NCI-H2196 (cell line): ENCODE measurements around the gene NDUFB8.

Source experiments
- DNase-seq: peaks from one replicate; lab custom pipeline; 2025; ENCODE audit not compliant: unreplicated experiment; lab: John Stamatoyannopoulos, UW

Gene NDUFB8

DNA sequence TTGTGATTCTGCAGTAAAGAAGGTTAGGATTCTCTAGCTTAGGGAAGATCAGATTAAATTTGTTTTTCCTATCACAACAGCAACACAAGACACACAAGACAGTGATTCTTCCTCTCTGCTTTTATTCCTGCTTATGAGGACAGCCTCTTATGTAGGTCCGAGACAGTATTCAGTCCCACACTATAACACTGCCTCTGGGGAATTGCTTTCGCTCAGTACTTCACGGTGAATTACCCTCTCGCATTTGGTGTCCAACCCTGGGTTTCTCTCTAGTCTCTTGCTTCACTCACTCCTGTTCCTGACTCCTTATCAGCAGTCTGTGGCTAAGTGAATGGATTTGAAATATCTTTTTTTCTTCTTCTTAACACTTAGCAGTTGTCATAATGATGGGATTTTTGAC lies 7.8 kb upstream of the NDUFB8 start:
- no peak for DNase-seq

DNA sequence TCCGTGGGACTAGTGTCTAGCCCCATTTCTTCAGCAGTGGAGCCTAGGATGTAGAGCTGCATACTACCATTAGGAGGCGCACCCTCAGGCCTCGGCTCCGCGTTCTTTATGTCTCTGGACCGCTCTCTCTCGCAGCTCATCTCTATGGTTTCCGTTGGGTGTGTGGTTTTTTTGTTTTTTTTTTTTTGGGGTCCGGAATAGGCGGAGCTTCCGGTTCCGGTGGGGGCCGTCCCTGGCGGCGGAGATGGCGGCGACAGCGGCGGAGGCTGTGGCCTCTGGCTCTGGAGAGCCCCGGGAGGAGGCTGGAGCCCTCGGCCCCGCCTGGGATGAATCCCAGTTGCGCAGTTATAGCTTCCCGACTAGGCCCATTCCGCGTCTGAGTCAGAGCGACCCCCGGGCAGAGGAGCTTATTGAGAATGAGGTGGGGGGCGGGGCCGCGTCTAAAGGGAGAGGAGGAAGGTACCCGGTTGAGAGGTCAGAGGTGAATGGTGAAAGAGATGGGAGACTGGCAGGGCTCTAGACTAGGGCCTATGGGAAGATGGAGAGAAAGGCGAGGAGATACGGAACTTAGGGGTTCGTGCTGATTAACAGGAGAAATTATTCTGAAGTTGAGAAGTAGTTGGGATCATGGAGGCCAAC lies 6.2 kb upstream of the NDUFB8 start, which contains the start of gene HIF1AN:
HIF1AN (plus strand) TSS at position 229 of the 639 bp plus-strand sequence; CDS start at position 245, 16 bp downstream.
- peak; percentile 81 for DNase-seq

DNA sequence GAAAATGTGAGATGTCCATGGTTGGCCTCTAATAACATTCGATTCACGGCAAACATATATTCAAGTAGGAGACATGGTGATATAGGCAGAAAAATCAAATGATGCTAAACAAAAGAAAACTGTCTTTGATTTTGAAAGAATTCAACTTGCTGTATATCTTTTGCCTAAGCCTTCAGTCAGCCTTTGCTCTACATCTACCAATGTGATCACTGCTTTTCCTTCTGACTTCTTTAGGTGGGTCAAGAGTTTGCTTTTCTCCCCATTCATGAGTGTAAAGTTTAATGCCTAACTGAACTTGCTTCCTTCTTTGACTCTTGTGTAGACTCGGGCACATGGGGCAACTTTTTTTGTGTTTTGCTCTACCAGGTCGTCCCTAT lies 5.7 kb upstream of the NDUFB8 start:
- no peak for DNase-seq

DNA sequence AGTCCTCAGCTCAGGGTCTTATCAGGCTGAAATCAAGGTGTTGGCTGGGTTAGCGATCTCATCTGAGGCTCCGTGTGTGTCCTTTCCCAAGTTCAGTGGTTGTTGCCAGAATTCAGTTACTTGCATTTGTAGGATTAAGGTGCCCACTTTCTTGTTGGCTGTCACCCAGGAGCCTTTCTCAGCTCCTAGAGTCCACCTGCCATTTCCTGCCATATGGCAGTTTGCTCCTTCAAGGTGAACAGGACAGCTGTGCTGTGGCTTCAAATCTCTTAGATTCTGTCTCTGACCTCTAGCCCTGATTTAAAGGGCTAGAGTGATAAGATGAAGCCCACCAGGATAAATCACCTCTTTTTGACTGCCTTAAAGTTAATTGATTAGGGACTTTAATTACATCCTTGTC lies 5.1 kb upstream of the NDUFB8 start:
- no peak for DNase-seq

DNA sequence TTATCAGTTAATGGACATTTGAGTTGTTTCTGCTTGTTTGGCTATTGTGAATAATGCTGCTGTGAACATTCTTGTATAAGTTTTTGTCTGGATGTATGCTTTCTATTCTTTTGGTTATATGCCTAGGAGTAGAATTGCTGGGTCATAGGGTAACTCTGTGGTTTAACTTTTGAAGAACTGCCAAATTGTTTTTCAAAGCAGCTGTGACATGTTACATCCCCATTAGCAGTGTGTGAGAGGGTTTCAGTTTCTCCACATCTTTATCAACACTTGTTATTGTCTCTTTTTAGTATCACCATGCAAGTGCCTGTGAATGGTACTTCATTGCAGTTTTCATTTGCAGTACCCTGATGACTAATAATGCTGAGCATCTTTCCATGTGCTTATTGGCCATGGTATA lies 2.1 kb upstream of the NDUFB8 start:
- no peak for DNase-seq

DNA sequence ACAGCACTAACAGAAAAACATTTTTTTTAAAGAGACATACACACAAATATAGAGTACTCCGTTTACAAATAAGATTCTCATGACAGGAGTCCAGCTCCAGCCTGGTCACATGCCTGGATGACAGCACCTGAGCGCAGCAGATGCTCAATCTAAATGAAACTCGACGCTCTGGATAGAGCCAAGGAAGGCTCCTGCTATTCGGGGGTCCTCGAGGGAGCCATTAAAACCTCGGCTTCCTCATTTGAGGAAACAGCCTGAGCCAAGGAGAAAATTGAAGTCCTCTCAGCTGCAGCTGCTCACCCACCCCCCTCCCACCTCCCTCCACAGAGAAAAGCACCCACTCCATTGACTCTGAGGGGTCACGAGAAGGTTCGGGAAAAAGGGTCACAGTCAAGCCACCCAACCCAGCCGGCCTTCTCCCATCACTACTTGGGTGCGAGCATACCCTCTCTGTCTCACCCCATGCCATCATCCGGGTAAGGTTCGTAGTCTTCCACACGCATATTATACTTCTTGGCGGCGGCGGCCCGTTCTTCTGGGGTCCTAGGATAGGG lies 673 bp downstream of the NDUFB8 start:
- no peak for DNase-seq

DNA sequence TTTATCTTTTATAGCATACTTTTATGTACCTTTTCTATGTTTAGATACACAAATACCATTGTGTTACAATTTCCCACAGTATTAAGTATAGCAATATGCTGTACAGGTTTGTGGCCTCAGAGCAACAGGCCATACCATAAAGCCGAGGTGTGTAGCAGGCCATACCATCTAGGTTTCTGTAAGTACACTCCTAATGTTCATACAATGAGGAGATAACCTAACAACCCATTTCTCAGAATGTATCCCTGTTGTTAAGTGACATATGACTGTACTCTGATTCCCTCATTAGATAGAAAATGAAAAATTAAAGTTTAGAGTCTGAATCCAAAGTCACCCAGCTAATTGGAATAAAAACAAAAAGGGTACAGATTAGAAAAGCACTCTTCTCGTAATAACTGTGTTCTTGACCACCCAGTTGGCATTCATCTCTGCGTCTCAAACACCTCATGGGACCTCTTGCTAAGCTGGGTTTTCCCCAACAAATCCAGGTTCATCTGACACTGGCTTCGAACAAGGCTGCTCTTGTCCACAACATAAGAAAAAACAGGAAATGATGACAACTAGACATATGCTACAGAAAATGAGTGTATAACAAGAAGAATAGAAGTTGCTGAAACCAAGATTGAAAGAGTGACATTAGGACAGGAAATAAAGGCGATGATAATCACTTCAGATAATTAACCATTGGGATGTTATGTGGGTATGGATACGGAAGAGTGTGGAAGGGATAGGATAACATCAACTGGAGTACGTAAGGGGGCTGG lies 1.4 kb downstream of the NDUFB8 start:
- DNase-seq: no peak

DNA sequence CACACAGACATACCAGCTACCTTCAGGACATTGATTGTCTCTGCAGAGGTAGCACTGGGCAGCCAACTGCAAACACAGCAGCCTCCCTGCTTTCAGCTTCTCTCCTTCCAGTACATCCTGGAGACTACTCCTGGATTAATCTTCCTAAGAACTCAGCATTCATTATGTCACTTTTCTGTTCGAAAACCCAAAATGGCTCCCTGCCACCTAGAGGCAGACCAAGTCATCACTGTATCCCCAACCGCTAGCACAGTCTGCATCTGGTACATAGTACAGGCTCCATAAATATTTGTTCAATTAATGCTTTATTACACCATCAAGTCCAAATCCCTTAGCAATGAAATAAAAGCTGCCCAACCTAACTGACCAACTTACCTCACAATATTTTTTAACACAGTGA lies 5.0 kb downstream of the NDUFB8 start:
- DNase-seq: no peak

DNA sequence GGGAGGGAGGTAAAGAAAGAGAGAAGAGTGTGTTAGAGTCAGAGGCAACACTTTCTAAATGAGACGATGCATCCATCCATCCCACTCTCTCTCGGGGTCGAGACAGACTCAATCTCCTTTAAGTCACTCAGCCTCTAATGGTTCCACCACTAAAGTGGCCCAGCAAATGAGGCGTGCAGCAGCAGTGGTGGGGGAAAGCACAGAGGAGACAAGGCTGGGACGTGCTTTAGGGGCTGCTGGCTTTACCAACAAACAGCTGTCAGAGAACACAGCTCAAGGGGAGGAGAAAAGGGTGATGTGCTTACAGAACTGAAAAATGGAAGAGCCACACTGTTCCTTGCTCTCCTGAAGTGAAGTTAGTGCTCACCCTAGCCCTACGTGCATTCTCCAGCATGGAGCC lies 5.5 kb downstream of the NDUFB8 start:
- DNase-seq: no peak

DNA sequence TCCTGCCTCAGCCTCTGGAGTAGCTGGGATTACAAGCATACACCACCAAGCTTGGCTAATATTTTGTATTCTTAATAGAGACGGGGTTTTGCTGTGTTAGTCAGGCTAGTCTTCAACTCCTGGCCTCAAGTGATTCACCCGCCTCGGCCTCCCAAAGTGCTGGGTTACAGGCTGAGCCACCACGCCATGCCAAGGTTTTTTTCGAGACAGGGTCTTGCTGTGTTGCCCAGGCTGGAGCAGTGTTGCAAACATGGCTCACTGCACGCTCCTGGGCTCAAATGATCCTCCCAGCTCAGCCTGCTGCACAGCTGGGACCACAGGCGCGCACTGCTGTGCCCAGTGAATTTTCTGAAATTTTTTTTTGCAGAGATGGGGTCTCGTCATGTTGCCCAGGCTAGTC lies 6.7 kb downstream of the NDUFB8 start:
- DNase-seq: no peak

DNA sequence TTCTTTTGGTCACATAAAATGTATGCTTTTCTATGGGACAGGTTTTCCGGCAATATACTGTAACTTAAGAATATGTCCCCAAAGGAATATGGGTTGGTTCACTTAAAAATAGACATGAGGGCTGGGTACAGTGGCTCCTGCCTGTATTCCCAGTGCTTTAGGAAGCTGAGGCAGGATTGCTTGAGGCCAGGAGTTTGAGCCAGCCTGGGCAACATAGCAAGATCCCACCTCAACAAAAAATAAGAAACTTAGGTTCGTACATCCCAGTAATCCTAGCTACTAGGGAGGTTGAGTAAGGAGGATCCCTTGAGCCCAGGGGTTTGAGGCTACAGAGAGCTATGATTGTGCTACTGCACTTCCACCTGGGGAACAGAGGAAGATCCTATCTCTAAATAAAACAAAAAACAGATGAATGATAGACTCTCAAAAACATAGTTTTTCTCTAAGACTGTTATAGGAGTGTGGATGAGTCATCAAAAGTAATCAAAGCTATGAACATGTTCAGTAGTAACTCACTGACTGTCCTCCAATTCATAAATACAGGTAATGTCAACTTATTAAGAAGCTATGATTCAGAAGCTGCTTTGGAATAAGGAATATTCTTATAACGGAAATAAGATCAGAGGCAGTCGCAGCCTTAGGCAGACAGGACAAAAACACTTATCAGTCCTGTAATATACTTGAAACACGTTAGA lies 7.4 kb downstream of the NDUFB8 start:
- no peak for DNase-seq

DNA sequence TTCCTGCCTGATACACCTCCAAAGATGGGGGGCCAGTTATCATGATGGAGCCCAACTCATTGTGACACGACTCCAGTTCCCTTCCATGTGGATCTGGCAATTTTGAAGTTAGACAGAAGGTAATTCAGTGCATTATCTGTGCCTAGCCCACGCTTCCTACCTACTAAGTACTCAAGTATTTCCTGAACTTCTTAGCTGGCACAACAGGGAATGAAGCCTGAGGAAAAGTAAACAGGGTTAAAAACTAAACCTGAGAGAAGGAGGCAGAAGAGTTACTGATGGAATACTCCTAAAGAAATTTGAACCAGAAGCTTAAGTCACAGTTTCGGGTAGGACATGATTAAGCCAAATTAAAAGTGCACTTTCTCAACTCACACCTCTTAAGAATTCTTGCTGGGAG lies 8.9 kb downstream of the NDUFB8 start:
- DNase-seq: no peak

DNA sequence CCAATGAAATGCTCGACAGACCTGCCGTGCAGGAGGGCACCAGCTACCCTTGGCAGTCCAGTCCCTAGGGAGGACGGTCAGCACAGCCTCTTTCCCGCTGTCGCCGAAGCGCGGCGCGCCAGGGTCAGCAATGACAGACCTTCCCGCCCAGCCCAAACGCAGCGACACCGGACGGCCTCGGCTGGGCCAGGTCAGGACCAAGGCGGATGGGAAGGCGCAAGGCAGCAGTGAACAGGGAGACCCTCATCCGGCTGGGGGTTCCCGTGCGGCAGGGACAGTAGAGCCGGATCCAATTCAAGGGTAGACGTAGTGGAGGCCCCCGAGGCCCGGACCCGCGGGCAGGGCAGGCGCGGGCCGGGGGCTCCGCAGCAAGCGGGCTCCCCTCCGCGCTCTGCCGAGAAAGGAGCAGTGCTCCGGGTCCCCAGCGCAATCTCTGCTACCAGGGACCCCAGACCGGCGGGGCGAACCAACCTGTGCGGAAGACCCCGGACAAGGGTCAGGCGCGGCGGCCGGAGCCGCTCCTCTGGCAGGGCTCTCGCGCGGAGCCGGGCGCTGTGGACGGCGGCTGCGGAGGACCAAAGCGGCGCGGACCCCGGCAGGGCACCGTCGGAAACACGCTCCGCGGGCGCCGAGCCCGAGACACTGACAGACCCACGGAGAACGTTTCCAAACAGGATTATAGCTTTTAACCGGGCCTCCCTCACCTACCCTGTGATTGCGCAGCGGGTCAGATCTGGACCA lies 10.2 kb downstream of the NDUFB8 start, which contains the start of gene SEC31B:
SEC31B (minus strand) TSS at position 551 of the 741 bp plus-strand sequence. CDS start 2,909 bp downstream, outside the sequence.
- DNase-seq: no peak

DNA sequence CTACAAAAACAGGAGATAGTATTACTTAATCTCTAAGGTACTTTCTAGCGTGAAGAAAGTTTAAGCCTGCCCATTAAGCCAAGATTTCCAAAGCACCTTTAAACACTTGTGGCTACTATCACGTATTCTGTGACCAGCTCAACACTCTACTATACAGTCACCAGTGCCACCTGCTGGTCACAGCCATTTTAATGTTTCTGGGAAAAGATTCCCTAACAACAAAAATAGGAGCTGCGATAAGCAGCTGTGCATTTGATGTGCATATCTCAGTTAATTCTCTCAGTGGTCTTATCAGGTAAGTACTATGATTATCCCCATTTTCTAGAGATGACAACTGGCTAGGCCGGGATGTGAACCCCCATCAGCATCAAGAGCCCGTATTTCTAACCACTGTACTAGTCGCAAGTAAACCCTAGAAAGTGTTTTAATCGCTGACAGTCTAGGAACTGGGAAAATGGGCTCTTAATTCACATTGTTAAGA lies 10.9 kb downstream of the NDUFB8 start:
- peak; percentile 45 for DNase-seq

DNA sequence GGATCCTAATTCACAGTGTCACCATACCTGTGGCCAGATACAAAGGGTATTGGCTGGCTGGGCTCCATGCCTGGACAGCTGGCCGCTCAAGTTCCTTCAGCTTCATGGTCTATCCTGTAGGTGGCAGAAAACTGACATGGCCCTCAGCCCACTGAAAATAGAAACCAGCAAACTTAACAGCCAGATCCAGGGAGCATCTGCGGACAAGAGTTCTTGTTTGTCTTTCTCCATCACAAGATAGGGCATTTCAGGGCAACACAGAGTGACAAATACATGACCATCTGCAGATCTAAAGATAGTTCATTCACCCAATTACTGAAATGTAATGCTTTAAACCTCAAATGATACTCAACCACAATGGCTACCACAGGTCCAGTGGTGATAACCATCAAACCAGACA lies 12.8 kb downstream of the NDUFB8 start:
- DNase-seq: no peak

DNA sequence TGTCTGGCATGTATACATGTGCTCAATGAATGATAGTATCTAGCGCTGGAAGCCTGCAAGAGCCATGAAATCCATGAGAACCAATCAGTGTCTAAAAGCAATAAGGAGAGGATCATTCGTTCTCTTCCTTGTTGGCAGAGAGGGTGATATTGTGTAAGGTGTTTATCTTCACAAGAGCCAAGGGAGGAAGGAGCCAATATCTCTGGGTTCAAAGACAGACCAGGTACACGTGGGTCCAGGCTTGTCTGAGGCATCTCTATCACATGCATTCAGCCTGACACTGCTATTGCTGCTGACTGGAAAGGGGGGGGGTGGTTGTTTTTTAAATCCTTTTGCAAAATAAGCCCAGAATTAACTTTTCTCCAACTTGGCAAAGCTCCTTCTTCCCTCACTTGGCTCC lies 14.1 kb downstream of the NDUFB8 start:
- DNase-seq: no peak

DNA sequence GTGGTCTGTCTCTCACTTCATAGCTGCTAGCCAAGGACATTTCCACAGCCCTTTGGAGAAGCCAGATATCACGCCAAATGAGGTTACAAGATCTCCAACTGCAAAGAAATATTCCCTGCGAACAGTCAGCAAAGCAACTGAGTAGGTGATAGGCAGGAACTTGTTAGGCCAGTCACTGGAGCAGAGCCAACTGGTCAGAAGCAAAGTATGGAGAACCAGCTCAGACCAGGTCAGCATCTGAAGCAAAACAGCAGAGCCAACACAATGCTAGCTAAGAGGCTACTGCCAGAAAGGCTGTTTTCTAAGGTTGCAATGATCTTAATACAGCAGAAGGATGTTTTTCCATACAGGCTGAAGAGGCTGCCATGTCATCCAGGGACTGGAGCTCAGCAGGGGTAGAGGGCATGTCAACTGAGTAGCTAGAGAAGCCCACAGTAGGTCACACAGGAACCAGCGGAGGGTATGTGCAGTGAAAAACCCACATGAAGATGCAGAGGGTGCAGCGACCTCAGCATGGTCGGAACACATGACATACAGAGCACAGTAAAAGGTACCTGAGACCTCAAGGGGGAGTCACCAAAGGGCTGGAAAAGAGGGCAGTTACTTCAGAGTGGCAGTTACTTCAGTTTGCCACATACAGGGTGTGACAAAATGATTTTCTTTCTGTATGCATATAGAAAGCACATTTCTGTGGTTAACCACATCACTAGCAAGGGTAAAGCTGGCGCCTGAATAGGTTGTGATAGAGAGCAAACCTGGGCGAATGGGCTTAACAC lies 18.9 kb downstream of the NDUFB8 start:
- DNase-seq: no peak

DNA sequence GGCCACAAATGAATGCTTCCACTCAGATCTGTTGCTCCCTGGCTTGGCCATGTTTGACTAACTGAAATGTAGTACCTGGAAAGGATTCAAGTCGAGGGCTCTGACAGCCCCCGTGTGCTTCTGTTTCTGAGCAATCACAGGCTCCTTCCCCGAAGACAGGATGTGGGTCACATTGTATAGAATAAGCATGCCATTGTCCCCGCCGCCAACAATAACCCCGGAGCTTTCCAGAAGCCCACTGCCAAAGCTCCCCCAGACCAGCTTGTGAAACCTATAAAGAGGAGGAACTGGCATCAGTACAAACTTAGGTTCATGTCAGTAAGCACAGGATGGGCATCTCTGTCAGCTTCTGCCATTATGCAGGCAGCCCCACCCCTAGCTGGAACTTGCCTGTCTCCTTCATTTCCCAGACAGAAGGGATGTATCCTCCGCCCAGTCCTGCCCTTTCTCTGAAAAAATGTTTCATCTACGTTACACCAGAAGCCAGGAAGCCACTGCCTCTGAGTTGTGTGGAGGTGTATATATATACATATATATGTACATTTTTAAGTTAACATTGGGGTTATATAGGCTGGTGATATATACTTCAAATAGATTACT lies 20.3 kb downstream of the NDUFB8 start:
- no peak for DNase-seq

DNA sequence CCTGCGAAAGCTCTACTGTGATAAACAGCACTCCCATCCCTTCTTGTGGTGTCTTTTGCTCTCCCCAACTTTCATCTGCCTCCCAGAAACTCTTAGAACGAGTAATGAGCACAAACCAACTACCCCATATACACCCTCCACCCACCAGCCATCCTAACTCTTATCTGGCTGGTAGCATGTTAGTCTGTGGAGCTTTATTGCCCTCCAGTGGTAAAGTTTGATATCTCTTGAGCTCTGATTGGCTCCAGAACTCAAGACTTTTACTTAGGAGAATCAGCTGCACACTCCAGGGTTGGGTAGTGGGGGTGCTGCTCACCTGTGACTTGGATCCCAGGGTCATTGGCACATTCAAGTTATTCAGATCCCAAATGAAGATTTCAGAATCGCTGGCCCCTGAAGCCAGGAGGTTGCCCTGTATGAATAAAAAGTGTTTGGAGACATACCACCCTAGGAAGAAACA lies 20.9 kb downstream of the NDUFB8 start:
- DNase-seq: peak; percentile 23

DNA sequence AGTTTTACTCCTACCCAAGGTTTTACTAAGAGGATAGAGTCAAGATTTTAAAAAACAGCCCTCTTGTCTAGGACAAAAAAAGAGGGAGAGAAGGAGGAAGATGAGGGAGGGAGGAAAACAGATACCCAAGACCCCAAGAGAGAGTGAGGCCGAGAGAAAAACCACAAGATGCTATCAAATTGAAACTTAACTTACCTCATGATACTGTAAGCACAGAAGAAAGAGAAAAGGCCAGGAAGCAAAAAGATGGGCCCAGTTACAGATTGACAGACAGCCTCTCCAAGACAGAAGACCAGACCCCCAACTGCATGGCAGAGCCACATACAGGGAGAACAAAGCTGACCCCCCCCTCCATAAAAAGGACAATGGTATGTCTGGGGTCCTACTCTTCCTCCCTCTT lies 21.4 kb downstream of the NDUFB8 start:
- DNase-seq: no peak
